ENCODE data around the gene ACSS1.

Gene ACSS1

GRCh38 chr20:25089662-25090061 lies 31.7 kb upstream of the ACSS1 start:
- DNase-seq (ENCODE audit: low read depth, low spot score) = no peak
- no peak overlapping the region for H3K4me3 ChIP-seq (ENCODE audit: low read depth, low read length)
- no peak for TF ChIP-seq CTCF (IDR thresholded peaks at IDR 0.05; ENCODE audit: low read depth, low read length)
- in situ Hi-C loops (cut with HindIII; ENCODE audit: low sequenced_read_pairs) = no loop called here

GRCh38 chr20:25089096-25089495 lies 31.2 kb upstream of the ACSS1 start:
- in situ Hi-C loops (cut with HindIII; ENCODE audit: low sequenced_read_pairs) = no loop called here
- H3K4me3 ChIP-seq (ENCODE audit: low read depth, low read length) = no peak overlapping the region
- no peak for TF ChIP-seq CTCF (IDR thresholded peaks at IDR 0.05; ENCODE audit: low read depth, low read length)
- no peak for DNase-seq (ENCODE audit: low read depth, low spot score)

GRCh38 chr20:25088267-25088666 lies 30.3 kb upstream of the ACSS1 start:
- H3K4me3 ChIP-seq (ENCODE audit: low read depth, low read length) = no peak overlapping the region
- no peak for TF ChIP-seq CTCF (IDR thresholded peaks at IDR 0.05; ENCODE audit: low read depth, low read length)
- in situ Hi-C loops (cut with HindIII; ENCODE audit: low sequenced_read_pairs) = no loop called here
- no peak for DNase-seq (ENCODE audit: low read depth, low spot score)

GRCh38 chr20:25087186-25087929 lies 29.4 kb upstream of the ACSS1 start:
- TF ChIP-seq CTCF (IDR thresholded peaks at IDR 0.05; ENCODE audit: low read depth, low read length) = no peak
- in situ Hi-C loops (cut with HindIII; ENCODE audit: low sequenced_read_pairs) = no loop called here
- H3K4me3 ChIP-seq (ENCODE audit: low read depth, low read length) = no peak overlapping the region
- DNase-seq (ENCODE audit: low read depth, low spot score) = no peak

- no peak for TF ChIP-seq CTCF (IDR thresholded peaks at IDR 0.05; ENCODE audit: low read depth, low read length)
- in situ Hi-C loops (cut with HindIII; ENCODE audit: low sequenced_read_pairs) = no loop called here
- no peak overlapping the region for H3K4me3 ChIP-seq (ENCODE audit: low read depth, low read length)
- no peak for DNase-seq (ENCODE audit: low read depth, low spot score)
These were observed 28.0 kb upstream of the ACSS1 start for GRCh38 chr20:25085756-25086495.

- in situ Hi-C loops (cut with HindIII; ENCODE audit: low sequenced_read_pairs) = no loop called here
- H3K4me3 ChIP-seq (ENCODE audit: low read depth, low read length) = no peak overlapping the region
- no peak for TF ChIP-seq CTCF (IDR thresholded peaks at IDR 0.05; ENCODE audit: low read depth, low read length)
- no peak for DNase-seq (ENCODE audit: low read depth, low spot score)
These were observed 26.8 kb upstream of the ACSS1 start for GRCh38 chr20:25084626-25085187.

Measured in astrocyte of the spinal cord (primary cell).